HL-60 (cell line): ENCODE measurements around the gene ALDH1L2.

Experiments
- DNase-seq, 2 experiments: peaks; one replicate each; pipeline ENCODE4 v3.0.0-alpha.2; 2010 to 2020; ENCODE audit warnings: low read depth in 1 of 2, low spot score in 1 of 2
- H3K27ac ChIP-seq: fragments of 250-450 bp; sonication (Bioruptor Pico); replicated peaks from 2 replicates; pipeline ENCODE4 v1.5.1; 2020; ENCODE audit warnings: mild to moderate bottlenecking, moderate library complexity
- H3K27me3 ChIP-seq: fragments of 250-450 bp; sonication (Bioruptor Pico); 2 replicates; pipeline ENCODE4 v1.5.1; 2021; ENCODE audit warnings: mild to moderate bottlenecking, moderate library complexity; ENCODE audit not compliant: insufficient read depth, poor library complexity, severe bottlenecking
- H3K4me3 ChIP-seq: replicated peaks from 2 replicates; pipeline ENCODE4 v1.5.1; 2011; ENCODE audit warnings: mild to moderate bottlenecking, control low read depth, low read length; ENCODE audit not compliant: insufficient read depth
- GABPA ChIP-seq: IDR thresholded peaks from 2 replicates; pipeline ENCODE4 v1.6.1; 2012; ENCODE audit warnings: low read depth
- POLR2AphosphoS5 ChIP-seq: IDR thresholded peaks from 2 replicates; pipeline ENCODE4 v1.6.1; 2012; ENCODE audit warnings: low read depth
- SPI1 ChIP-seq: IDR thresholded peaks from 2 replicates; pipeline ENCODE4 v1.6.1; 2012; ENCODE audit warnings: low read depth, mild to moderate bottlenecking, borderline replicate concordance
- TF ChIP-seq, protein P1 (sequence below): IDR thresholded peaks from one replicate; pipeline ENCODE4 v1.5.1; 2011; ENCODE audit warnings: low read length, control low read depth, inconsistent platforms; ENCODE audit not compliant: insufficient read depth
- TF ChIP-seq, protein P2 (sequence below): IDR thresholded peaks from 2 replicates; pipeline ENCODE4 v1.6.1; 2012; ENCODE audit warnings: low read depth; ENCODE audit not compliant: insufficient replicate concordance

The ALDH1L2 gene

DNA sequence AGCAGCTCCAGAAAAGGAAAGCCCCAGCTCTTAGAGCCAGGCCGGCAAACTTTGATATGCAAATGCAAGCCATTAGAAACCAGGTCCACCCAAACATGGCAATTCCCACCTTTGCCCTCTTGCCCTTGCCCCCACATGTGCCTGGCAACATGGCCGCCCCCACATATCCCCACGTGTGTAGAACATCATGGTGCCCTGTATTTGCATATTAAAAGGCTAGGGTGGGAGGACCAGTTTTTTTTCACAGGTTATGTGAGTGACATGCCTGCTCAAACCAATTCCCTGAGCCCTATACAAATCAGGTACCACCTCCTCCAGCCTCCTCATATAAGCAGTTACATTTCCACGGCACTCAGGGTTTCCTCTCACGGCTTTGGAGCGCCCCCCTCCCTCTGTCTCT is 6.1 kb upstream of the ALDH1L2 start:
- Histone ChIP-seq H3K4me3 (no peak overlapping the region), H3K27me3 (no peaks in the 10 kb centered on the region), H3K27ac (no peak overlapping the region)
- DNase-seq = no peak
- TF ChIP-seq, protein P1, sequence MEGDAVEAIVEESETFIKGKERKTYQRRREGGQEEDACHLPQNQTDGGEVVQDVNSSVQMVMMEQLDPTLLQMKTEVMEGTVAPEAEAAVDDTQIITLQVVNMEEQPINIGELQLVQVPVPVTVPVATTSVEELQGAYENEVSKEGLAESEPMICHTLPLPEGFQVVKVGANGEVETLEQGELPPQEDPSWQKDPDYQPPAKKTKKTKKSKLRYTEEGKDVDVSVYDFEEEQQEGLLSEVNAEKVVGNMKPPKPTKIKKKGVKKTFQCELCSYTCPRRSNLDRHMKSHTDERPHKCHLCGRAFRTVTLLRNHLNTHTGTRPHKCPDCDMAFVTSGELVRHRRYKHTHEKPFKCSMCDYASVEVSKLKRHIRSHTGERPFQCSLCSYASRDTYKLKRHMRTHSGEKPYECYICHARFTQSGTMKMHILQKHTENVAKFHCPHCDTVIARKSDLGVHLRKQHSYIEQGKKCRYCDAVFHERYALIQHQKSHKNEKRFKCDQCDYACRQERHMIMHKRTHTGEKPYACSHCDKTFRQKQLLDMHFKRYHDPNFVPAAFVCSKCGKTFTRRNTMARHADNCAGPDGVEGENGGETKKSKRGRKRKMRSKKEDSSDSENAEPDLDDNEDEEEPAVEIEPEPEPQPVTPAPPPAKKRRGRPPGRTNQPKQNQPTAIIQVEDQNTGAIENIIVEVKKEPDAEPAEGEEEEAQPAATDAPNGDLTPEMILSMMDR = no peak
- TF ChIP-seq, protein P2, sequence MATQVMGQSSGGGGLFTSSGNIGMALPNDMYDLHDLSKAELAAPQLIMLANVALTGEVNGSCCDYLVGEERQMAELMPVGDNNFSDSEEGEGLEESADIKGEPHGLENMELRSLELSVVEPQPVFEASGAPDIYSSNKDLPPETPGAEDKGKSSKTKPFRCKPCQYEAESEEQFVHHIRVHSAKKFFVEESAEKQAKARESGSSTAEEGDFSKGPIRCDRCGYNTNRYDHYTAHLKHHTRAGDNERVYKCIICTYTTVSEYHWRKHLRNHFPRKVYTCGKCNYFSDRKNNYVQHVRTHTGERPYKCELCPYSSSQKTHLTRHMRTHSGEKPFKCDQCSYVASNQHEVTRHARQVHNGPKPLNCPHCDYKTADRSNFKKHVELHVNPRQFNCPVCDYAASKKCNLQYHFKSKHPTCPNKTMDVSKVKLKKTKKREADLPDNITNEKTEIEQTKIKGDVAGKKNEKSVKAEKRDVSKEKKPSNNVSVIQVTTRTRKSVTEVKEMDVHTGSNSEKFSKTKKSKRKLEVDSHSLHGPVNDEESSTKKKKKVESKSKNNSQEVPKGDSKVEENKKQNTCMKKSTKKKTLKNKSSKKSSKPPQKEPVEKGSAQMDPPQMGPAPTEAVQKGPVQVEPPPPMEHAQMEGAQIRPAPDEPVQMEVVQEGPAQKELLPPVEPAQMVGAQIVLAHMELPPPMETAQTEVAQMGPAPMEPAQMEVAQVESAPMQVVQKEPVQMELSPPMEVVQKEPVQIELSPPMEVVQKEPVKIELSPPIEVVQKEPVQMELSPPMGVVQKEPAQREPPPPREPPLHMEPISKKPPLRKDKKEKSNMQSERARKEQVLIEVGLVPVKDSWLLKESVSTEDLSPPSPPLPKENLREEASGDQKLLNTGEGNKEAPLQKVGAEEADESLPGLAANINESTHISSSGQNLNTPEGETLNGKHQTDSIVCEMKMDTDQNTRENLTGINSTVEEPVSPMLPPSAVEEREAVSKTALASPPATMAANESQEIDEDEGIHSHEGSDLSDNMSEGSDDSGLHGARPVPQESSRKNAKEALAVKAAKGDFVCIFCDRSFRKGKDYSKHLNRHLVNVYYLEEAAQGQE = no peak
- TF ChIP-seq GABPA (no peak), SPI1 (no peak)

DNA sequence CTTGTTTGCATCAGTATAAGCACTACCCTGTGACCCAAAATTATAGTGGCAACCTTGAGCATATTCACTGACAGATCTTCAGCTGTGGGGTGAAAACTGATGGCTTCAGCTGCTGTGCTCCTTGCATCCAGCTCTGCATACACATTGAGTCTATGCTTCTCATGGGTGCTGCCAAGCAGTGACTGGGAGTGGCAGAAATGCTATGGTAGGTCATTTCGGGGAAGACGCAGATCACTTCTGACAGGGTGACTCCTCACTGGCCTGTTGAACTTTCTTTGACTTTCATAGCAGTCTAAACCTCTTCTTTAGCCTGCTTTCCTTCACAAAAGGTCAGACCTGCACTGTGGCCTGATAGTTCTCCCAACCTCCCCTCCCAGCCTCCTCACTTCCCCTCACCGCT is 5.6 kb upstream of the ALDH1L2 start:
- Histone ChIP-seq H3K27ac (no peak overlapping the region), H3K27me3 (no peaks in the 10 kb centered on the region), H3K4me3 (no peak overlapping the region)
- DNase-seq = no peak
- TF ChIP-seq POLR2AphosphoS5 (no peak), SPI1 (no peak), GABPA (no peak)
- TF ChIP-seq, protein P1 = no peak

DNA sequence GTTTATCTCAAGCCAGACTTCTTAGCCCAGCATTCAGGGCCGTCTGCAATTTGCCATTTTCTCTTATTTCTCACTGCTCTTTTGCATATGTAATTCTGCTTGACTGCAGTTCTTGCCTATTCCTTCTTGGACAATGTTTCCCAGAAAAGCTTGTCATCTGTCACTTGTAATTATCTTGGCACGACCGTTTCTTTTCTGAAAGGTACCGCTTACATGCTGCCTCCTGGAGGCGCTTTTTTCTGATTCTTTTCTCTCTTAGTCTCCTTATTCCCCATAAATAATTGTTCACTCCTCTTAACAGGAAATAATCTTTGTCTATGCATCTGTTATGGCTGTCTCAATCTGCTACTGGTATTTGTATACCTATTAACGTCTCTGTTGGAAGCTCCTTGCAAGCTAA is 1.2 kb upstream of the ALDH1L2 start:
- no peak overlapping the region for H3K27ac ChIP-seq
- H3K4me3 ChIP-seq = no peak overlapping the region
- TF ChIP-seq GABPA (no peak), SPI1 (no peak), POLR2AphosphoS5 (no peak)
- TF ChIP-seq, protein P2 = no peak
- TF ChIP-seq, protein P1 = no peak
- no peak for DNase-seq
- no peaks in the 10 kb centered on the region for H3K27me3 ChIP-seq

DNA sequence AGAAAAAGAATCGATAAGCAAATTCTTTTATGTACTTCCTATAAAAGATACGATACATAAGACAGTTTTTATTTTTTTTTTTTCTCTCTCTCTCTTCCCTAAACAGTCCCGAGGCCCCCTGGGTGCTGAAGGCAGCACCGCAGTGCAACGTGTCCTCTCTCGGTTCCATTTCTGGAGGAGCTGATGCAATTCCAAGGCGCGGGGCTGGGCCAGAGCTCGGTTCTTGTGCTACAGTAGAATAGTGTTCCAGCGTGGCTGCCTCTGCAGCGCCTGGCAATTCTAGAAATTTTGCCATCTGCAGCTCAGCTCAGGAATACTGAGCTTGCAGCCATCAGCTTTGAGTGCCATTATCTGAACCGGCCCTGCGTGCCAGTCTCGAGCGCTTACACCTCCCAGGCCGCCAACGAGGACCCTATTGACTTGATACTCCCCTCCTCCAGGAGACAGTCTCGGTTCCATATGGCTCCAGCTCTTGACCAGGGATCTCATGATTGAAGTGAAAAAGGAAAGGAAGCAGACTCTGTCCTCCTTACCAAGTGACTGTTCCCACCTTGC is 630 bp downstream of the ALDH1L2 start:
- peak overlapping the region; percentile 37 for H3K4me3 ChIP-seq
- H3K27me3 ChIP-seq = no peaks in the 10 kb centered on the region
- TF ChIP-seq, protein P1 = no peak
- TF ChIP-seq SPI1 = no peak
- no peak for TF ChIP-seq GABPA
- TF ChIP-seq POLR2AphosphoS5 = no peak
- DNase-seq = peak; percentile 35
- peak overlapping the region; percentile 8; the same call in 1 of the 2 replicates for H3K27ac ChIP-seq
